HepG2 (cell line): ENCODE results near the gene TFCP2L1. TPM values are rescaled to one million over a fixed set of nuclear protein-coding genes. Genes with fewer than 3 reads are reported as not detected.

Source experiments
- ATAC-seq: fragments of 200-7000 bp; cut with Tn5 transposase; 3 replicates; pipeline ENCODE4 v1.9.1; 2020; ENCODE audit warnings: mild to moderate bottlenecking, moderate library complexity
- BruUV-seq: library from RNA; stranded (reverse); fragments of 400-500 nt; replicated peaks from 2 replicates; lab custom pipeline; 2021; lab: Mats Ljungman, UMichigan
- CTCF ChIA-PET: fragments of 300-600 bp; formaldehyde crosslinking; extraction: SDS; loops from one replicate; lab custom pipeline; 2021; ENCODE audit warnings: low total read pairs, inconsistent platforms, low intra/inter-chr PET ratio; lab: Yijun Ruan, JAX
- POLR2A ChIA-PET: fragments of 350-600 bp; sonication (Branson Sonifier 250); formaldehyde crosslinking; loops from one replicate; lab custom pipeline; 2020; ENCODE audit warnings: antibody characterized with exemption, inconsistent platforms; lab: Yijun Ruan, JAX
- DNase-seq: peaks from one replicate; pipeline ENCODE4 v3.0.0-alpha.2; 2015; ENCODE audit warnings: low spot score
- FAIRE-seq: peaks from 3 replicates; lab custom pipeline; 2011; peaks lifted over from hg19 to GRCh38; lab: Jason Lieb, UNC
- H2AFZ ChIP-seq: one replicate; pipeline ENCODE4 v1.6.1; 2011; ENCODE audit warnings: low read length, inconsistent platforms
- H3K27ac ChIP-seq: fragments of 300-600 bp; 3 replicates; pipeline ENCODE4 v1.8.0; 2011; ENCODE audit warnings: mixed run types, mild to moderate bottlenecking, mixed read lengths, low read length, inconsistent platforms; ENCODE audit not compliant: insufficient read depth; ENCODE audit errors: extremely low read length
- H3K27me3 ChIP-seq, 2 experiments: fragments of 200-600 bp in 1 of 2; 2 replicates in 1 of 2; 3 replicates in 1 of 2; pipeline versions ENCODE4 v1.6.0 to v1.8.0; 2011; ENCODE audit warnings: low read length in 2 of 2, mild to moderate bottlenecking in 2 of 2, moderate library complexity in 2 of 2, inconsistent platforms in 1 of 2; ENCODE audit not compliant: insufficient read depth in 2 of 2, control insufficient read depth in 1 of 2
- H3K36me3 ChIP-seq, 2 experiments: fragments of 200-600 bp in 1 of 2; replicated peaks in 1 of 2; 2 replicates in 1 of 2; 3 replicates in 1 of 2; pipeline versions ENCODE4 v1.5.1 to v1.8.0; 2011; ENCODE audit warnings: low read length in 2 of 2, inconsistent platforms in 1 of 2; ENCODE audit not compliant: insufficient read depth in 2 of 2, control insufficient read depth in 1 of 2
- H3K4me1 ChIP-seq: 2 replicates; pipeline ENCODE4 v1.5.1; 2012; ENCODE audit warnings: low read length, inconsistent platforms; ENCODE audit not compliant: insufficient read depth
- H3K4me2 ChIP-seq: 2 replicates; pipeline ENCODE4 v1.6.0; 2011; ENCODE audit warnings: low read depth, low read length, inconsistent platforms
- H3K4me3 ChIP-seq, 3 experiments: fragments of 200-600 bp in 1 of 3; sonication (generic), shearing (Covaris generic) in 1 of 3; replicated peaks in 1 of 3; 2 replicates each; pipeline ENCODE4 v1.5.1; 2011 to 2016; ENCODE audit warnings: low read length in 3 of 3, inconsistent platforms in 2 of 3, low read depth in 2 of 3, mild to moderate bottlenecking in 2 of 3, control low read depth in 1 of 3, mixed read lengths in 1 of 3; ENCODE audit not compliant: insufficient read depth in 1 of 3
- H3K79me2 ChIP-seq: one replicate; pipeline ENCODE4 v1.6.1; 2011; ENCODE audit warnings: low read length, inconsistent platforms; ENCODE audit not compliant: insufficient read depth
- H3K9ac ChIP-seq: 2 replicates; pipeline ENCODE4 v1.6.0; 2011; ENCODE audit warnings: mild to moderate bottlenecking, low read depth, low read length, inconsistent platforms; ENCODE audit not compliant: insufficient read depth
- H3K9me3 ChIP-seq: 2 replicates; pipeline ENCODE4 v1.5.1; 2012; ENCODE audit warnings: mild to moderate bottlenecking, low read length
- H4K20me1 ChIP-seq: 2 replicates; pipeline ENCODE4 v1.6.0; 2011; ENCODE audit warnings: inconsistent platforms, mild to moderate bottlenecking, low read length, moderate library complexity; ENCODE audit not compliant: insufficient read depth
- FLYWCH1 ChIP-seq: sonication (generic); formaldehyde crosslinking; IDR thresholded peaks from 2 replicates; pipeline ENCODE4 v1.8.1; 2023; ENCODE audit warnings: mild to moderate bottlenecking, missing genetic modification reagents
- GABPA ChIP-seq, 2 experiments: IDR thresholded peaks; 2 replicates each; pipeline ENCODE4 v1.6.1; 2011 to 2016; ENCODE audit warnings: low read depth in 2 of 2, low read length in 1 of 2, missing biosample characterization in 1 of 2, missing genetic modification characterization in 1 of 2
- NFYB ChIP-seq: sonication (generic); formaldehyde crosslinking; IDR thresholded peaks from 2 replicates; pipeline ENCODE4 v1.4.0; 2020; ENCODE audit warnings: missing genetic modification reagents
- NR2C2 ChIP-seq: sonication (generic); formaldehyde crosslinking; IDR thresholded peaks from 2 replicates; pipeline ENCODE4 v1.4.0; 2020; ENCODE audit warnings: missing genetic modification reagents, mild to moderate bottlenecking, moderate library complexity, borderline replicate concordance
- SALL2 ChIP-seq: sonication (generic); formaldehyde crosslinking; IDR thresholded peaks from 2 replicates; pipeline ENCODE4 v1.8.1; 2023; ENCODE audit warnings: mild to moderate bottlenecking, missing genetic modification reagents, inconsistent platforms
- SMAD9 ChIP-seq: sonication (generic); formaldehyde crosslinking; IDR thresholded peaks from 2 replicates; pipeline ENCODE4 v1.5.1; 2020; ENCODE audit warnings: mild to moderate bottlenecking, missing genetic modification reagents
- STAT6 ChIP-seq: sonication (generic); formaldehyde crosslinking; IDR thresholded peaks from 2 replicates; pipeline ENCODE4 v1.4.0; 2020; ENCODE audit warnings: missing genetic modification reagents, mild to moderate bottlenecking, borderline replicate concordance
- TBL1XR1 ChIP-seq: fragments of 150-350 bp; IDR thresholded peaks from 2 replicates; pipeline ENCODE4 v1.6.1; 2014; ENCODE audit warnings: borderline replicate concordance, low read length; ENCODE audit not compliant: partially characterized antibody
- YEATS4 ChIP-seq: sonication (generic); formaldehyde crosslinking; IDR thresholded peaks from 2 replicates; pipeline ENCODE4 v1.4.0; 2020; ENCODE audit warnings: missing genetic modification reagents, borderline replicate concordance
- ZFP90 ChIP-seq: sonication (generic); formaldehyde crosslinking; IDR thresholded peaks from 2 replicates; pipeline ENCODE4 v1.8.0; 2022; ENCODE audit warnings: missing genetic modification reagents, mild to moderate bottlenecking, inconsistent platforms, borderline replicate concordance
- ZNF772 ChIP-seq: sonication (generic); formaldehyde crosslinking; IDR thresholded peaks from 2 replicates; pipeline ENCODE4 v1.5.0; 2020; ENCODE audit warnings: mild to moderate bottlenecking, missing genetic modification reagents
- WGBS: methylation state at CpG from one replicate; pipeline ENCODE4 v1.1.6; 2017; ENCODE audit warnings: low lambda C conversion rate; 5-methylcytosine and 5-hydroxymethylcytosine counted together
- in situ Hi-C: cut with HindIII; loops from 2 replicates; pipeline ENCODE4 v1.10.0; 2017; ENCODE audit warnings: low pct_unique_long_range_greater_than_20kb; ENCODE audit not compliant: extremely low pct_ligation_motif_present
- intact Hi-C: fragments of 100-400 bp; cut with micrococcal nuclease; formaldehyde crosslinking; loops from one replicate; pipeline ENCODE4 v1.10.0; 2022; ENCODE audit not compliant: unreplicated experiment
- polyA plus RNA-seq, 8 experiments: library from polyadenylated mRNA; depleted of rRNA in 3 of 8; stranded (reverse) in 7 of 8; unstranded in 1 of 8; fragments of >200 nt; fragmentation: Illumina TruSeq in 4 of 8; extraction: Trizol in 4 of 8; gene quantifications; 2 replicates each; pipeline versions ENCODE4 v1.2.1 to v1.2.3, GENCODE V29; 2011 to 2016; ENCODE audit warnings: low read depth in 4 of 8, missing spikeins in 1 of 8, mixed read lengths in 1 of 8; ENCODE audit not compliant: insufficient read depth in 1 of 8
- total RNA-seq, 5 experiments: library from RNA; depleted of rRNA; stranded (reverse); fragments of >200 nt; fragmentation: Illumina TruSeq; extraction: Trizol; gene quantifications; 2 replicates each; pipeline ENCODE4 v1.2.3, GENCODE V29; 2016; ENCODE audit warnings: low read depth in 1 of 5

TFCP2L1 gene
- total and polyA plus RNA-seq, 2 of the 13 experiments (the other 11 are each of a cell fraction or from before 2014, with no cell fraction given), result under 0.01 TPM; not detected in 1

- no peak overlapping the region for H3K4me3 ChIP-seq
- no peaks in the 10 kb centered on the region for H3K4me1 ChIP-seq
- ChIA-PET POLR2A (no interaction called here), CTCF (no interaction called here)
- no peaks in the 10 kb centered on the region for H3K79me2 ChIP-seq
- no peaks in the 10 kb centered on the region for H4K20me1 ChIP-seq
- H3K4me2 ChIP-seq, result no peak overlapping the region
- in situ Hi-C loops, result no loop called here
- H3K27ac ChIP-seq, result no peak overlapping the region
- intact Hi-C loops, result no loop called here
- peaks cover 15 to 72% of the 10 kb centered on the region in 2 experiments for H3K27me3 ChIP-seq
- H3K9me3 ChIP-seq, result no peaks in the 10 kb centered on the region
- no peak overlapping the region for H2AFZ ChIP-seq
- no peaks in the 10 kb centered on the region for H3K36me3 ChIP-seq
- FAIRE-seq (no peak), ATAC-seq (no peak), DNase-seq (no peak)
- H3K9ac ChIP-seq, result no peak overlapping the region
- WGBS, result 25% methylated on average over 16 of the region's 18 CpGs
- no TSS peak for BruUV-seq
- no peak for TF ChIP-seq FLYWCH1 (CRISPR knock-in tag)
- no peak for TF ChIP-seq ZFP90 (CRISPR knock-in tag)
- no peak for TF ChIP-seq ZNF772 (CRISPR knock-in tag)
- no peak for TF ChIP-seq GABPA (IDR thresholded peaks at IDR 0.05; ENCODE audit: low read depth, low read length)
- no peak for TF ChIP-seq GABPA (CRISPR knock-in tag; IDR thresholded peaks at IDR 0.05; ENCODE audit: low read depth)
- no peak for TF ChIP-seq STAT6
- TF ChIP-seq TBL1XR1, result no peak
- TF ChIP-seq YEATS4 (CRISPR knock-in tag), result no peak
- TF ChIP-seq SMAD9 (CRISPR knock-in tag), result no peak
- no peak for TF ChIP-seq SALL2 (CRISPR knock-in tag)
- TF ChIP-seq NFYB (CRISPR knock-in tag), result no peak
- no peak for TF ChIP-seq NR2C2 (CRISPR knock-in tag)
Measured at GRCh38 chr2:121248766-121249343, 36.1 kb downstream of the TFCP2L1 start.
